IMR-90 (cell line): ENCODE data around the gene MEGF6. TPM values are rescaled to one million over a fixed set of nuclear protein-coding genes. Genes with fewer than 3 reads are reported as not detected.
A peak's percentile ranks its signal among the peaks of the same experiment; 100 is the strongest.

Experiments used
- ATAC-seq: fragments of 200-7000 bp; cut with Tn5 transposase; 2 replicates; pipeline ENCODE4 v1.9.1; 2020; ENCODE audit warnings: low read depth, mild to moderate bottlenecking, moderate library complexity
- BruUV-seq: library from RNA; stranded (reverse); fragments of 400-500 nt; replicated peaks from 2 replicates; lab custom pipeline; 2021; lab: Mats Ljungman, UMichigan
- CTCF ChIA-PET: fragments of 300-600 bp; formaldehyde crosslinking; extraction: SDS; loops from one replicate; lab custom pipeline; 2021; ENCODE audit warnings: antibody characterized with exemption; lab: Yijun Ruan, JAX
- POLR2A ChIA-PET: fragments of 300-600 bp; sonication (Branson Sonifier 250); formaldehyde crosslinking; loops from one replicate; lab custom pipeline; 2022; ENCODE audit warnings: antibody characterized with exemption; ENCODE audit not compliant: unreplicated experiment; lab: Charles Lee
- DNase-seq: peaks from one replicate; pipeline ENCODE4 v3.0.0; 2013
- H2AFZ ChIP-seq: replicated peaks from 2 replicates; pipeline ENCODE3; 2013; ENCODE audit warnings: low read length, mild to moderate bottlenecking; ENCODE audit not compliant: poor library complexity
- H2AK5ac ChIP-seq: 2 replicates; pipeline ENCODE4 v1.6.1; 2013; ENCODE audit warnings: low read depth, low read length, inconsistent platforms
- H2AK9ac ChIP-seq: replicated peaks from 2 replicates; pipeline ENCODE3; 2013; ENCODE audit warnings: mild to moderate bottlenecking, low read depth, low read length, moderate library complexity; ENCODE audit not compliant: poor library complexity
- H2BK120ac ChIP-seq: 2 replicates; pipeline ENCODE4 v1.6.1; 2013; ENCODE audit warnings: low read depth, low read length, inconsistent platforms
- H2BK15ac ChIP-seq: 3 replicates; pipeline ENCODE4 v1.6.1; 2013; ENCODE audit warnings: low read depth, low read length, inconsistent platforms
- H2BK20ac ChIP-seq: 2 replicates; pipeline ENCODE4 v1.6.1; 2013; ENCODE audit warnings: low read depth, mild to moderate bottlenecking, inconsistent platforms, low read length, moderate library complexity
- H2BK5ac ChIP-seq: 2 replicates; pipeline ENCODE4 v1.6.1; 2013; ENCODE audit warnings: mild to moderate bottlenecking, low read depth, low read length, inconsistent platforms; ENCODE audit not compliant: poor library complexity, severe bottlenecking
- H3K14ac ChIP-seq: replicated peaks from 2 replicates; pipeline ENCODE4 v1.6.1; 2013; ENCODE audit warnings: low read depth, low read length, inconsistent platforms
- H3K18ac ChIP-seq: 2 replicates; pipeline ENCODE4 v1.6.1; 2013; ENCODE audit warnings: low read depth, low read length, control low read depth
- H3K23ac ChIP-seq: 2 replicates; pipeline ENCODE4 v1.6.1; 2013; ENCODE audit warnings: low read depth, low read length, inconsistent platforms
- H3K27ac ChIP-seq: 2 replicates; pipeline ENCODE4 v1.5.1; 2013; ENCODE audit warnings: mild to moderate bottlenecking, control low read depth, low read length; ENCODE audit not compliant: insufficient read depth
- H3K27me3 ChIP-seq: 2 replicates; pipeline ENCODE4 v1.6.1; 2013; ENCODE audit warnings: low read length; ENCODE audit not compliant: control insufficient read depth, insufficient read depth
- H3K36me3 ChIP-seq: 2 replicates; pipeline ENCODE4 v1.6.1; 2013; ENCODE audit warnings: low read length, mixed read lengths; ENCODE audit not compliant: control insufficient read depth, insufficient read depth
- H3K4ac ChIP-seq: 2 replicates; pipeline ENCODE4 v1.6.1; 2013; ENCODE audit warnings: low read depth, low read length, inconsistent platforms
- H3K4me1 ChIP-seq: 2 replicates; pipeline ENCODE4 v1.6.1; 2013; ENCODE audit warnings: low read length, mixed read lengths; ENCODE audit not compliant: control insufficient read depth, insufficient read depth
- H3K4me2 ChIP-seq: 2 replicates; pipeline ENCODE4 v1.6.1; 2013; ENCODE audit warnings: low read depth, mild to moderate bottlenecking, control low read depth, low read length, moderate library complexity
- H3K4me3 ChIP-seq: 2 replicates; pipeline ENCODE4 v1.5.1; 2013; ENCODE audit warnings: low read depth, mild to moderate bottlenecking, control low read depth, low read length, moderate library complexity; ENCODE audit not compliant: insufficient read depth
- H3K56ac ChIP-seq: 2 replicates; pipeline ENCODE4 v1.6.1; 2013; ENCODE audit warnings: low read length, inconsistent platforms; ENCODE audit not compliant: insufficient read depth; ENCODE audit errors: extremely low read depth
- H3K79me1 ChIP-seq, 2 experiments: 2 replicates each; pipeline ENCODE4 v1.6.1; 2013; ENCODE audit warnings: low read length in 2 of 2, inconsistent platforms in 1 of 2, low read depth in 1 of 2
- H3K9ac ChIP-seq: 2 replicates; pipeline ENCODE4 v1.6.1; 2013; ENCODE audit warnings: low read depth, low read length, control low read depth
- H3K9me1 ChIP-seq: 2 replicates; pipeline ENCODE4 v1.6.1; 2013; ENCODE audit warnings: low read length, inconsistent platforms; ENCODE audit not compliant: insufficient read depth
- H3K9me3 ChIP-seq: 2 replicates; pipeline ENCODE4 v1.6.1; 2013; ENCODE audit warnings: low read length; ENCODE audit not compliant: control insufficient read depth, insufficient read depth
- H4K20me1 ChIP-seq: 2 replicates; pipeline ENCODE4 v1.6.1; 2013; ENCODE audit warnings: low read length, inconsistent platforms; ENCODE audit not compliant: insufficient read depth
- H4K5ac ChIP-seq: 2 replicates; pipeline ENCODE4 v1.6.1; 2013; ENCODE audit warnings: mild to moderate bottlenecking, low read depth, low read length, control low read depth
- H4K8ac ChIP-seq, 2 experiments: 2 replicates each; pipeline ENCODE4 v1.6.1; 2013; ENCODE audit warnings: low read depth in 2 of 2, low read length in 2 of 2, control low read depth in 1 of 2, inconsistent platforms in 1 of 2
- H4K91ac ChIP-seq: 2 replicates; pipeline ENCODE4 v1.6.1; 2013; ENCODE audit warnings: low read depth, low read length, inconsistent platforms; ENCODE audit not compliant: insufficient read depth
- BHLHE40 ChIP-seq: fragments of 150-350 bp; IDR thresholded peaks from 2 replicates; pipeline ENCODE4 v1.6.1; 2016; ENCODE audit warnings: mild to moderate bottlenecking, low read depth, low read length
- CEBPB ChIP-seq: IDR thresholded peaks from 2 replicates; pipeline ENCODE4 v1.6.1; 2012; ENCODE audit warnings: low read depth, low read length, improper control_type of control experiment
- CHD1 ChIP-seq: IDR thresholded peaks from 2 replicates; pipeline ENCODE4 v1.6.1; 2012; ENCODE audit warnings: low read depth, low read length, improper control_type of control experiment
- FOS ChIP-seq: fragments of 150-350 bp; IDR thresholded peaks from 2 replicates; pipeline ENCODE4 v1.6.1; 2016; ENCODE audit warnings: low read depth, low read length
- MAFK ChIP-seq: IDR thresholded peaks from 2 replicates; pipeline ENCODE4 v1.6.1; 2012; ENCODE audit warnings: low read depth, low read length, improper control_type of control experiment
- MAZ ChIP-seq: IDR thresholded peaks from 2 replicates; pipeline ENCODE4 v1.6.1; 2012; ENCODE audit warnings: low read depth, mild to moderate bottlenecking, low read length, improper control_type of control experiment, moderate library complexity, borderline replicate concordance
- MXI1 ChIP-seq: IDR thresholded peaks from 2 replicates; pipeline ENCODE4 v1.6.1; 2012; ENCODE audit warnings: low read depth, mild to moderate bottlenecking, low read length, moderate library complexity, borderline replicate concordance
- NFE2L2 ChIP-seq: fragments of 150-350 bp; IDR thresholded peaks from 2 replicates; pipeline ENCODE4 v1.6.1; 2016; ENCODE audit warnings: low read depth, mild to moderate bottlenecking, low read length
- POLR2A ChIP-seq: IDR thresholded peaks from 2 replicates; pipeline ENCODE4 v1.6.1; 2012; ENCODE audit warnings: mild to moderate bottlenecking, low read depth, low read length
- RAD21 ChIP-seq: IDR thresholded peaks from 2 replicates; pipeline ENCODE4 v1.6.1; 2012; ENCODE audit warnings: low read length, improper control_type of control experiment
- RCOR1 ChIP-seq: IDR thresholded peaks from 2 replicates; pipeline ENCODE4 v1.6.1; 2012; ENCODE audit warnings: mild to moderate bottlenecking, low read length, improper control_type of control experiment; ENCODE audit not compliant: insufficient replicate concordance
- RFX5 ChIP-seq: IDR thresholded peaks from 2 replicates; pipeline ENCODE4 v1.8.0; 2012; ENCODE audit warnings: low read depth, mild to moderate bottlenecking, low read length, moderate library complexity
- SMC3 ChIP-seq: fragments of 150-350 bp; IDR thresholded peaks from 2 replicates; pipeline ENCODE4 v1.6.1; 2016; ENCODE audit warnings: low read depth, mild to moderate bottlenecking, antibody characterized with exemption, low read length, moderate library complexity
- WGBS, 2 experiments: methylation state at CpG; one replicate each; pipeline versions ENCODE4 v1.1.5 to v1.1.7; 2013; ENCODE audit warnings: missing lambda C conversion rate in 2 of 2; ENCODE audit not compliant: insufficient read length in 1 of 2; ENCODE audit errors: extremely low coverage in 2 of 2; 5-methylcytosine and 5-hydroxymethylcytosine counted together
- dilution Hi-C: fragments of 300-500 bp; cut with HindIII; formaldehyde crosslinking; loops from one replicate; pipeline ENCODE4 v1.14.3; 2018; ENCODE audit warnings: low sequenced_read_pairs; ENCODE audit not compliant: unreplicated experiment
- in situ Hi-C: fragments of 300-500 bp; cut with MboI; formaldehyde crosslinking; loops from 3 replicates; pipeline ENCODE4 v1.14.3; 2019; ENCODE audit warnings: low sequenced_read_pairs, inconsistent platforms, mixed read lengths
- intact Hi-C: fragments of 100-400 bp; cut with micrococcal nuclease; formaldehyde crosslinking; loops from 2 replicates; pipeline ENCODE4 v1.10.0; 2022
- polyA plus RNA-seq, 3 experiments: library from polyadenylated mRNA; depleted of rRNA; stranded (reverse); fragments of >200 nt; gene quantifications; 2 replicates each; pipeline ENCODE4 v1.2.3, GENCODE V29; 2012; ENCODE audit warnings: low replicate concordance in 1 of 3
- total RNA-seq: library from RNA; depleted of rRNA; stranded (reverse); fragments of >200 nt; gene quantifications from 2 replicates; pipeline ENCODE4 v1.2.3, GENCODE V29; 2012
- TF ChIP-seq, protein P1 (sequence below): fragments of 150-350 bp; IDR thresholded peaks from 2 replicates; pipeline ENCODE4 v1.6.1; 2017; ENCODE audit warnings: mild to moderate bottlenecking, antibody characterized with exemption, low read length, low read depth
- TF ChIP-seq, protein P2 (sequence below): fragments of 150-350 bp; IDR thresholded peaks from 2 replicates; pipeline ENCODE4 v1.6.1; 2016; ENCODE audit warnings: low read depth, mild to moderate bottlenecking, low read length, moderate library complexity, borderline replicate concordance

Gene MEGF6
- total and polyA plus RNA-seq, 2 of the 4 experiments (the other 2 are of a cell fraction), result 0.72 to 4.1 TPM

DNA sequence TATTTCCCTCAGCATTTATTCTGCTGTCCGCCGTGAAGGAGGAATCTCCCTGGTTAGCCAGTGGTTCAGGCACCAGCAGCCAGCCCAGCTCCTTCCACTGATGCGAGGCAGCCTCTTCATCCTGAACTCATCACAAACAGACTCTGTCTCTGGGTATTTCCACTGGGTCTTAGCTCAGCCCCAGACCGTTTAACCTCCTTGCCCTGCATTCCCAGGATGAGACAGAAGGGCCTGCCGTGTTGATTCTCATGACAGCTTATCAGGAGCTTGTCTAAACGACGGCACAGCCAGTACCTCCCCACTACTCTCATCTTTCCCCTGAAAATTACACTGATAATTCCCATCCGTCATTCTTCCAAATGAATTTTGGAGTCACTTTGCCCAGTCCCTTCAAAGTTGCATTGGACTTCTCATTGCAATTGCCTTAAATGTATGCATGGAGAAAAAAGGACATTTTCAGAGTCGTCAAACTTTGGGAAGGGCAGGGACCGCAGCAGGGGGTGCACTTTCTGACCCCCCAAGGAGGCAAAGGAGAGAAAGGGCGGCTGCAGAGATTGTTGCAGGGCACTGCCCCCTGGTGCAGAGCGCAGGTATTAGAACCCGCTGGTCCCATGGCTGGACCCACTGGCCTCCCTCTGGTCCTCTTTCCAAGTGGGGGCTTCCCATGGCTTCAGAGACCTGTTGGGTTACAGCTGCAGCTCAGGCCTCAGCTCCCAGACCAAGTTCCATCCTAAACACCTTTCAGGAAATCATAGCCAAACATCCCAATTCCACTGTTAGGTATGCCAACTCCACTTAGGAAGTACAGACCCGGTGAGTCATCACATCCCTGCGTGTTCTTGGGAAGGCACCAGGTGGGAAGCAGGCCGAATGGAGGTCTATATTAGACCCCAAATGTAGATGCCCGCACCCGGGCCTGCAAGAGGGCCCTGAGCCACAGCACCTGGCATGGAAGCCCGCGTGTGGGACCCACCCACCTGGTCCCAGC, 3.7 kb upstream of the MEGF6 start:
- Histone ChIP-seq H3K4me1 (peaks cover 22% of the 10 kb centered on the region), H3K9ac (no peak overlapping the region), H2BK15ac (no peak overlapping the region), H3K36me3 (no peaks in the 10 kb centered on the region), H2BK20ac (no peak overlapping the region), H4K91ac (no peak overlapping the region), H3K4ac (no peak overlapping the region), H3K27me3 (peaks cover 15% of the 10 kb centered on the region; the same call in 1 of the 2 replicates), H2AK5ac (no peak overlapping the region), H3K4me3 (no peak overlapping the region), H3K4me2 (no peak overlapping the region), H2BK5ac (no peak overlapping the region), H3K9me3 (no peaks in the 10 kb centered on the region), H3K18ac (no peak overlapping the region), H2AFZ (no peak overlapping the region), H4K8ac (no peak overlapping the region), H2BK120ac (no peak overlapping the region), H3K27ac (no peak overlapping the region), H2AK9ac (no peak overlapping the region), H3K9me1 (no peaks in the 10 kb centered on the region; the same call in 1 of the 2 replicates), H4K5ac (no peak overlapping the region), H4K20me1 (no peaks in the 10 kb centered on the region), H3K79me1 (no peaks in the 10 kb centered on the region), H3K14ac (no peak overlapping the region), H3K56ac (no peak overlapping the region), H3K23ac (no peak overlapping the region)
- no TSS peak for BruUV-seq
- WGBS, 2 experiments, result 38% methylated on average over 7 of the region's 20 CpGs; no CpG with 5 or more reads in 1 of the 2 experiments
- ATAC-seq (no peak; the same call in 1 of the 2 replicates), DNase-seq (no peak)
- dilution Hi-C loops, result no loop called here
- in situ Hi-C loops, result no loop called here
- ChIA-PET POLR2A (no interaction called here), CTCF (interaction anchor here (1.5 kb wide), 1 partner anchor 50 kb away, joined by 9 read pairs; no protein-coding TSS in a partner anchor)
- intact Hi-C loops, result loop anchor here (1.0 kb wide), 1 partner anchor 50 kb away; no protein-coding TSS in a partner anchor
- no peak for TF ChIP-seq MAFK
- no peak for TF ChIP-seq POLR2A
- TF ChIP-seq MAZ, result no peak
- peak; percentile 57 for TF ChIP-seq SMC3
- TF ChIP-seq BHLHE40, result no peak
- TF ChIP-seq, protein P1, sequence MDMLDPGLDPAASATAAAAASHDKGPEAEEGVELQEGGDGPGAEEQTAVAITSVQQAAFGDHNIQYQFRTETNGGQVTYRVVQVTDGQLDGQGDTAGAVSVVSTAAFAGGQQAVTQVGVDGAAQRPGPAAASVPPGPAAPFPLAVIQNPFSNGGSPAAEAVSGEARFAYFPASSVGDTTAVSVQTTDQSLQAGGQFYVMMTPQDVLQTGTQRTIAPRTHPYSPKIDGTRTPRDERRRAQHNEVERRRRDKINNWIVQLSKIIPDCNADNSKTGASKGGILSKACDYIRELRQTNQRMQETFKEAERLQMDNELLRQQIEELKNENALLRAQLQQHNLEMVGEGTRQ, result no peak
- TF ChIP-seq FOS, result no peak
- TF ChIP-seq NFE2L2, result no peak
- no peak for TF ChIP-seq CHD1
- TF ChIP-seq RAD21, result peak; percentile 63
- TF ChIP-seq, protein P2, sequence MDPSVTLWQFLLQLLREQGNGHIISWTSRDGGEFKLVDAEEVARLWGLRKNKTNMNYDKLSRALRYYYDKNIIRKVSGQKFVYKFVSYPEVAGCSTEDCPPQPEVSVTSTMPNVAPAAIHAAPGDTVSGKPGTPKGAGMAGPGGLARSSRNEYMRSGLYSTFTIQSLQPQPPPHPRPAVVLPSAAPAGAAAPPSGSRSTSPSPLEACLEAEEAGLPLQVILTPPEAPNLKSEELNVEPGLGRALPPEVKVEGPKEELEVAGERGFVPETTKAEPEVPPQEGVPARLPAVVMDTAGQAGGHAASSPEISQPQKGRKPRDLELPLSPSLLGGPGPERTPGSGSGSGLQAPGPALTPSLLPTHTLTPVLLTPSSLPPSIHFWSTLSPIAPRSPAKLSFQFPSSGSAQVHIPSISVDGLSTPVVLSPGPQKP, result no peak
- no peak for TF ChIP-seq MXI1
- no peak for TF ChIP-seq RCOR1
- no peak for TF ChIP-seq CEBPB
- TF ChIP-seq RFX5, result no peak
